DMS153 treated with DMSO at 0.1 percent for 48 hours (cell line): ENCODE results near the gene PCSK6.

Experiments used
- DNase-seq: peaks from one replicate; lab custom pipeline; 2025; ENCODE audit not compliant: unreplicated experiment; lab: John Stamatoyannopoulos, UW

PCSK6 gene

GRCh38 chr15:101523560-101523940 lies 34.0 kb upstream of the PCSK6 start:
- DNase-seq = no peak

- no peak for DNase-seq
Observed at GRCh38 chr15:101522621-101523559, 33.4 kb upstream of the PCSK6 start.

GRCh38 chr15:101522091-101522490 lies 32.6 kb upstream of the PCSK6 start:
- no peak for DNase-seq

- no peak for DNase-seq
Observed at GRCh38 chr15:101521591-101521990, 32.1 kb upstream of the PCSK6 start.

GRCh38 chr15:101521069-101521468 lies 31.6 kb upstream of the PCSK6 start:
- DNase-seq = no peak

- DNase-seq = no peak
Observed at GRCh38 chr15:101520395-101520794, 30.9 kb upstream of the PCSK6 start.

GRCh38 chr15:101517504-101517903 lies 28.0 kb upstream of the PCSK6 start:
- no peak for DNase-seq

GRCh38 chr15:101514318-101514717 lies 24.8 kb upstream of the PCSK6 start:
- no peak for DNase-seq

GRCh38 chr15:101511717-101512116 lies 22.2 kb upstream of the PCSK6 start:
- no peak for DNase-seq

- DNase-seq = no peak
Observed at GRCh38 chr15:101510212-101511197, 21.0 kb upstream of the PCSK6 start.

GRCh38 chr15:101509279-101509678 lies 19.8 kb upstream of the PCSK6 start:
- DNase-seq = no peak

GRCh38 chr15:101506491-101506890 lies 17.0 kb upstream of the PCSK6 start:
- DNase-seq = no peak

- DNase-seq = no peak
Observed at GRCh38 chr15:101505610-101506337, 16.3 kb upstream of the PCSK6 start.

- no peak for DNase-seq
Observed at GRCh38 chr15:101504866-101505609, 15.5 kb upstream of the PCSK6 start.

- DNase-seq = no peak
Observed at GRCh38 chr15:101504373-101504772, 14.9 kb upstream of the PCSK6 start.

GRCh38 chr15:101503296-101503599 lies 13.7 kb upstream of the PCSK6 start:
- no peak for DNase-seq

- DNase-seq = no peak
Observed at GRCh38 chr15:101502572-101503295, 13.2 kb upstream of the PCSK6 start.

GRCh38 chr15:101501703-101502373 lies 12.3 kb upstream of the PCSK6 start:
- no peak for DNase-seq

- DNase-seq = no peak
Observed at GRCh38 chr15:101500865-101501551, 11.5 kb upstream of the PCSK6 start.
